Measurements from ENCODE around the gene NBPF14. TPM values are rescaled to one million over a fixed set of nuclear protein-coding genes. Genes with fewer than 3 reads are reported as not detected.
"Not testable (repeated sequence)": the region's sequence is repeated elsewhere in the genome, so short reads cannot be mapped to it uniquely, and the experiment has no call there.

Gene NBPF14
- total RNA-seq, 1 donor: 68.4 TPM

DNA sequence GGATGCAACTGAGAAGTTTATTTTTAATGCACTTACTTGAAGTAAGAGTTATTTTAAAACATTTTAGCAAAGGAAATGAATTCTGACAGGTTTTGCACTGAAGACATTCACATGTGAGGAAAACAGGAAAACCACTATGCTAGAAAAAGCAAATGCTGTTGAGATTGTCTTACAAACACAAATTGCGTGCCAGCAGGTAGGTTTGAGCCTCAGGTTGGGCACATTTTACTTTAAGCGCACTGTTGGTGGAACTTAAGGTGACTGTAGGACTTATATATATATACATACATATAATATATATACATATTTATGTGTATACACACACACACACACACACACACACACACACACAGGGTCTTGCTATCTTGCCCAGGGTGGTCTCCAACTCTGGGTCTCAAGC, 69.2 kb downstream of the NBPF14 start:
- H3K36me3 ChIP-seq (ENCODE audit: insufficient read depth, low read length); H3K79me2 ChIP-seq (ENCODE audit: insufficient read depth, low read length); H3K27me3 ChIP-seq (ENCODE audit: insufficient read depth, low read length); DNase-seq (ENCODE audit: insufficient read length, low spot score, missing footprints); H3K4me2 ChIP-seq (ENCODE audit: insufficient read depth, low read length); H4K20me1 ChIP-seq (ENCODE audit: insufficient read depth, low read length); H3K9me3 ChIP-seq (ENCODE audit: low read depth, low read length); H2AFZ ChIP-seq (ENCODE audit: low read length); H3K4me3 ChIP-seq (ENCODE audit: insufficient read depth, low read length); H3K4me1 ChIP-seq (ENCODE audit: insufficient read depth, low read length); H3K27ac ChIP-seq (ENCODE audit: low read depth, low read length): not testable (repeated sequence)

DNA sequence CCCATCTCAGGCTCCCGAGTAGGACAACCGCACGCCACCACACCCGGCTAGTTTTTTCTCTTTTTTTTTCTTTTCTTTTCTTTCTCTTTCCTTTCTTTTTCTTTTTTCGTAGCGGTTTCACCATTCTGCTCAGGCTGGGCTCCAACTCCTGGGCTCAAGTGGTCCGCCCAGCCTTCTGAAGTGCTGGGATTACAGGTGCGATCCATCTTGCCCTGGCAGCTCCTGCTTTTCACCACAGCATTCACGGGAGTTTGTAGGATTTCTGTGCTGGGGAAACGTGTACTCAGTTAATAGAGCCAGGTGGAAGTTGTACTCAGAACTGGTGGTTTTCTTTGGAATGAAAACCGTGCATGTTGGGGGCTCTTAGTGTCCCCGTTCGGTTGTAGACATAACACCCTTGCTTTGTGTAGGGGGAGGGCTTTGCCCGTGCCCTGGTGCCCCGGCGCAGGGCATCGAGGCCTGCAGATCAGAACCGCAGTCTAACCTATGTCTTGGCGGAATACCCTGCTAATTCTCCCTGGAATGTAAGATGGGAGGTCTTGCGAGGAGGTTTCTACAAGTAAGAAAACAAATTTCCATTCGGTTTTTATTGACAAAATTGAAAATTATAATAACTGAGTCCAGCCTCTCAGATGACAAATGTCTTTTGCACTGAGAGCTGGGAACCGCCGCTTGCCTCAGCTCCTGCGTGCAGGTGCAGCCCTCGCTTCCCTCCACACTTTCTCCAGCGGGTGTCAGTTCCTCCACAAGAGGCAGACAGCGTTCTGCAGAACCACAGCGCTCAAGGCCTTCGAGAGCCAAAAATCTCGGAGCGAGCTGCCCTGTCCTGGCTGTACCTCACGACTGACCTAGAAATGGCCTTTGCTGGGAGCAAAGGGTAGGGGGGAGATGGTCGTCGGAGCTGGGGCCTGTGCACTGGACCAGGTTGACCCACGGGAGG, 72.3 kb downstream of the NBPF14 start:
- H3K4me2 ChIP-seq (ENCODE audit: insufficient read depth, low read length); H3K36me3 ChIP-seq (ENCODE audit: insufficient read depth, low read length); DNase-seq (ENCODE audit: insufficient read length, low spot score, missing footprints); H3K27me3 ChIP-seq (ENCODE audit: insufficient read depth, low read length); H3K27ac ChIP-seq (ENCODE audit: low read depth, low read length); H3K4me1 ChIP-seq (ENCODE audit: insufficient read depth, low read length); H2AFZ ChIP-seq (ENCODE audit: low read length); H3K79me2 ChIP-seq (ENCODE audit: insufficient read depth, low read length); H4K20me1 ChIP-seq (ENCODE audit: insufficient read depth, low read length); H3K9me3 ChIP-seq (ENCODE audit: low read depth, low read length); H3K4me3 ChIP-seq (ENCODE audit: insufficient read depth, low read length): not testable (repeated sequence)

DNA sequence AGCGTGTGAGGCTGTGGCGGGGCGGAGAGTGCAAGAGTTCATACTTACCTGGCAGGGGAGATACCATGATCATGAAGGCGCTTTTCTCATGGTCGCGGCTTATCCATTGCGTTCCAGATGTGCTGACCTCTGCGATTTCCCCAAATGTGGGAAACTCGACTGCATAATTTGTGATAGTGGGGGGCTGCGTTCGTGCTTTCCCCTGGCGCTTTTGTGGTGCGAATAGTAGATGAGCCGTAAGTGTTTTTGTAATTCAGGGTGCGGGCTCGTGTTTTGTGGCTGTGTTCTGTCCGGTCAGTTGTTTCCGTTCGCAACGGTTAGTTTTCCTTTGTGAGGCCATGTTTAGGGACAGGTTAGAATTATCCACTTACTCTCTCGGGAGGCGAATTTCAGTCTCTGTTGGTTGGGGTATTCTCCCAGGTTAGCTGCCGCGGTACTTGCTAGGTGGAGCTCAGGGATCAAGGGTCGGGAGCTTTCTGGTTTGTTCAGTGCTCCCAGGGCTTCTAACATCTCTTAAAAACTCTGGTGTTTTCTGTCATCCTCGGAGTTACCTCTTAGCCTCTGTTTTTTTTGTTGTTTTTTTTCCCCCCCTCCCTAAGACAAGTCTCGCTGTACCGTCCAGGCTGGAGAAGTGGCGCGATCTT, 73.1 kb downstream of the NBPF14 start:
- not testable (repeated sequence) for H3K79me2 ChIP-seq (ENCODE audit: insufficient read depth, low read length); H2AFZ ChIP-seq (ENCODE audit: low read length); H3K27me3 ChIP-seq (ENCODE audit: insufficient read depth, low read length); DNase-seq (ENCODE audit: insufficient read length, low spot score, missing footprints); H3K9me3 ChIP-seq (ENCODE audit: low read depth, low read length); H3K36me3 ChIP-seq (ENCODE audit: insufficient read depth, low read length); H4K20me1 ChIP-seq (ENCODE audit: insufficient read depth, low read length); H3K4me1 ChIP-seq (ENCODE audit: insufficient read depth, low read length); H3K27ac ChIP-seq (ENCODE audit: low read depth, low read length)
- Histone ChIP-seq H3K4me3 (ENCODE audit: insufficient read depth, low read length) (peak overlapping the region; percentile 56), H3K4me2 (ENCODE audit: insufficient read depth, low read length) (peak overlapping the region; percentile 17)

DNA sequence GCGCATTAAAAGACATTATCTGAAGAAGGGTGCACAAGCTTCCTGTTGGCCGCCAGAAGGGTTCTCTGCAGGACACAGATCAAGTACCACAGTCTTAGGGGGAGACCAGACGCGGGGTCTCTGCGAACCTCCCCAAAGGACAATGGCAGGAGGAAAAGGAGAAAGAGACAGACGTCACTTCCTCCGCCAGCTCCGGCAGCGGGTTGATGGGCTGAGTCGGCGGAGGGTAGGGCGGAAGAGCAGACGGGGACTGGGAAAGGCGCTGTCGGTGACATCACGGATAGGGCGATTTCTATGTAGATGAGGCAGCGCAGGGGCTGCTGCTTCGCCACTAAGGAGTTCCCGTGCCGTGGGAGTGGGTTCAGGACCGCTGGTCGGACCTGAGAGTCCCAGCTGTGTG, 73.7 kb downstream of the NBPF14 start:
- not testable (repeated sequence) for H3K79me2 ChIP-seq (ENCODE audit: insufficient read depth, low read length); H3K9me3 ChIP-seq (ENCODE audit: low read depth, low read length); H3K27me3 ChIP-seq (ENCODE audit: insufficient read depth, low read length); H3K36me3 ChIP-seq (ENCODE audit: insufficient read depth, low read length); DNase-seq (ENCODE audit: insufficient read length, low spot score, missing footprints); H3K4me1 ChIP-seq (ENCODE audit: insufficient read depth, low read length); H3K27ac ChIP-seq (ENCODE audit: low read depth, low read length); H4K20me1 ChIP-seq (ENCODE audit: insufficient read depth, low read length)
- peak overlapping the region; percentile 55 for H3K4me3 ChIP-seq (ENCODE audit: insufficient read depth, low read length)
- H2AFZ ChIP-seq (ENCODE audit: low read length): peak overlapping the region; percentile 41
- peak overlapping the region; percentile 66 for H3K4me2 ChIP-seq (ENCODE audit: insufficient read depth, low read length)

DNA sequence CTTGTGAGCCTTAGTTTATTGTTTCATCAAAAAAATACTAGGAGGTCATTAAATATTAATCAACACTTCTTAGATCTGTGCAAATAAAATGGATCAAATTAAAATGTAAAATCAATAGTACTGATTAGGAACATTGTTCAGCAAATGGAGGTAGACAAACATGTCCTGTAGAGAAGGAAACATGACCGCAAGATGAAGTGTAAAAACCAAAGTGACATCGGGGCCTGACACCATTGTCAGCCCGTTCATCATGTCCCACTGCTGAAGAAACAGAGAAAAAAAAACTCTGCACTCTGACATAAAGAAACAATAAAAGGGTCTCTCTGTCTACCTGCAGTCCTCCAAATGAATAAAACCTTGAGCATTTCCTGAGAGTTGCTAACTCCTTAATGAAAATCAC, 81.5 kb downstream of the NBPF14 start:
- H3K27me3 ChIP-seq (ENCODE audit: insufficient read depth, low read length); H2AFZ ChIP-seq (ENCODE audit: low read length); H3K4me3 ChIP-seq (ENCODE audit: insufficient read depth, low read length); DNase-seq (ENCODE audit: insufficient read length, low spot score, missing footprints); H3K27ac ChIP-seq (ENCODE audit: low read depth, low read length); H3K36me3 ChIP-seq (ENCODE audit: insufficient read depth, low read length); H3K4me2 ChIP-seq (ENCODE audit: insufficient read depth, low read length); H3K4me1 ChIP-seq (ENCODE audit: insufficient read depth, low read length); H4K20me1 ChIP-seq (ENCODE audit: insufficient read depth, low read length); H3K79me2 ChIP-seq (ENCODE audit: insufficient read depth, low read length); H3K9me3 ChIP-seq (ENCODE audit: low read depth, low read length): not testable (repeated sequence)

DNA sequence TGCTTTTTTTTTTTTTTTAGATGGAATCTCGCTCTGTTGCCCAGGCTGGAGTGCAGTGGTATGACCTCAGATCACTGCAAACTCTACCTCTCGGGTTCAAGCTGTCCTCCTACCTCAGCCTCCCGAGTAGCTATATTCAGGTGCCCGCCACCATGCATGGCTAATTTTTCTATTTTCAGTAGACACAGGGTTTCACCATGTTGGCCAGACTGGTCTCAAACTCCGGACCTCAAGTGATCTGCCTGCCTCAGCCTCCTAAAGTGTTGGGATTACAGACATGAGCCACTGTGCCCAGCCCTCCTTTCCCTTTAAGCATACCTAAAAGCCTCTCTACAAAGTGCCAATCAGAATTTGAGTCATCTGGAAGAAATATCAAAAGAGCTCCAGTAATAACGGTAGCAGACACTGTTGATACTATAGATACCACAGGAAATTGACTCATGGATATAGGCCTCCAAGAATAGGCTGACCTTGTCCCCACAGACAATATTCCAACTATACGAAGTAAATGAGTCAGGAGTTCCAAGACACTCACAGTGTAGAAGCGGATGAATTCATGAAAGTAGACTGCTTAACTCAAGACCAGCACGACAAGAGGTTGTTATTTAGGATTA, 83.1 kb downstream of the NBPF14 start:
- not testable (repeated sequence) for H3K4me1 ChIP-seq (ENCODE audit: insufficient read depth, low read length); H3K79me2 ChIP-seq (ENCODE audit: insufficient read depth, low read length); H2AFZ ChIP-seq (ENCODE audit: low read length); H3K9me3 ChIP-seq (ENCODE audit: low read depth, low read length); H3K27ac ChIP-seq (ENCODE audit: low read depth, low read length); H3K4me3 ChIP-seq (ENCODE audit: insufficient read depth, low read length); H3K4me2 ChIP-seq (ENCODE audit: insufficient read depth, low read length); H3K27me3 ChIP-seq (ENCODE audit: insufficient read depth, low read length); H3K36me3 ChIP-seq (ENCODE audit: insufficient read depth, low read length); H4K20me1 ChIP-seq (ENCODE audit: insufficient read depth, low read length); DNase-seq (ENCODE audit: insufficient read length, low spot score, missing footprints)

DNA sequence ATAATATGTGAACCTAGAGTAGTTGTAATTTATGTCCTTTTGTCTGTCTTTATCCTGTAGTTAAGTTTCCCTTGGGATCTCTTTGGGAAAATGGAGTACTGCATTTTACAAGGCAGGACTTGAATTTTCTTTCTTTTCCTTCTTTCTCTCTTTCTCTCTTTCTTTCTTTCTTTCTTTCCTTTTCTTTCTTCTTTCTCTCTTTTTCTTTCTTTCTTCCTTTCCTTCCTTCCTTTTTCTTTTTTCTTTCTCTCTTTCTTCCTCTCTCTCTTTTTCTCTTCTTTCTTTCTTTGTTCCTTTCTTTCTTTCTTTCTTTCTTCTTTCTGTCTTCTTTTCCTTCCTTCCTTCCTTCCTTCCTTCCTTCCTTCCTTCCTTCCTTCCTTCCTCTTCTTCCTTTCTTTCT, 101.9 kb downstream of the NBPF14 start:
- not testable (repeated sequence) for DNase-seq (ENCODE audit: insufficient read length, low spot score, missing footprints); H4K20me1 ChIP-seq (ENCODE audit: insufficient read depth, low read length); H3K9me3 ChIP-seq (ENCODE audit: low read depth, low read length); H3K4me1 ChIP-seq (ENCODE audit: insufficient read depth, low read length); H3K36me3 ChIP-seq (ENCODE audit: insufficient read depth, low read length); H3K27me3 ChIP-seq (ENCODE audit: insufficient read depth, low read length); H3K27ac ChIP-seq (ENCODE audit: low read depth, low read length); H2AFZ ChIP-seq (ENCODE audit: low read length); H3K4me2 ChIP-seq (ENCODE audit: insufficient read depth, low read length); H3K79me2 ChIP-seq (ENCODE audit: insufficient read depth, low read length); H3K4me3 ChIP-seq (ENCODE audit: insufficient read depth, low read length)

DNA sequence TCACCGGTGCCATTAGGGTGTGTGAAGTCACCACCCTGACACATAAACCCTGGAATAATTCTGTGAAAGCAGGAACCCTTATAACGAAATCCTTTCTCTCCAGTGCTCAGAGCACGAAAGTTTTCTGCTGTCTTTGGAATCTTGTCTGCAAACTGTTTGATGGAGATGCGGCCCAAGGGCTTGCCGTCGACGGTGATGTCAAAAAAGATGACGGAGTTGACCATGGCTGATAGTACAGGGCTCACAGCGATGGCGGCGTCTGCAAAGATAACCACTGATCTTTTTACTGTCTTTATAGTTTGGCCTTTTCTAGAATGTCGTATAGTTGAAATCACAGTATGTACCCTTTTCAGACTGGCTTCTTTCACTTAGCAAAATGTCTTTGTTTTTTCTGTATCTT, 112.8 kb downstream of the NBPF14 start, which contains the start of gene PPIAL4G:
PPIAL4G (minus strand) TSS at position 274 of the 400 bp plus-strand sequence; CDS start at position 224, 50 bp downstream.
- H3K36me3 ChIP-seq (ENCODE audit: insufficient read depth, low read length); H3K27ac ChIP-seq (ENCODE audit: low read depth, low read length); H2AFZ ChIP-seq (ENCODE audit: low read length); H3K9me3 ChIP-seq (ENCODE audit: low read depth, low read length); H3K27me3 ChIP-seq (ENCODE audit: insufficient read depth, low read length); DNase-seq (ENCODE audit: insufficient read length, low spot score, missing footprints); H3K4me3 ChIP-seq (ENCODE audit: insufficient read depth, low read length); H4K20me1 ChIP-seq (ENCODE audit: insufficient read depth, low read length); H3K79me2 ChIP-seq (ENCODE audit: insufficient read depth, low read length); H3K4me2 ChIP-seq (ENCODE audit: insufficient read depth, low read length); H3K4me1 ChIP-seq (ENCODE audit: insufficient read depth, low read length): not testable (repeated sequence)

All from osteoblast (primary cell).